ENCODE data around the gene SCMH1. TPM values are rescaled to one million over a fixed set of nuclear protein-coding genes. Genes with fewer than 3 reads are reported as not detected.

The SCMH1 gene
- total and polyA plus RNA-seq, 2 donors (not counting 3 experiments of a cell fraction or from before 2014, with no cell fraction given) = 39.9 to 40.7 TPM

DNA sequence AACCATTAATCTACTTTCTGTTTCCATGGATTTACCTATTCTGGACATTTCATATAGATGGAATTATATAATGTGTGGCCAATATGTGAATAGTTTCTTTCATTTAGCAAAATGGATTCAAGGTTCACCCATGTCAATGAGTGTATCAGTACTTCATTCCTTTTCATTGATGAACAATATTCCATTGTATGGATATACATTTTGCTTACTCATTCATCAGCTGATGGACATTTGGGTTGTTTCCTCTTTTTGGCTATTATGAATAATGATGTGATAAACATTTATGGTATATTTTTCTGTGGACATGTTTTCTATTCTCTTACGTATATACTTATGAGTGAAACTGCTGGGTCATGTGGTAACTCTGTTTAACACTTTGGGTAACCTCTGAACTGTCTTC is 97.8 kb downstream of the SCMH1 start:
- Histone ChIP-seq H3K27ac (ENCODE audit: insufficient read depth, low read depth, low read length) (no peak overlapping the region), H3K4me1 (ENCODE audit: control insufficient read depth, extremely low read depth, insufficient read depth, low read length) (no peaks in the 10 kb centered on the region), H3K4me3 (replicated peaks in 1 of 3; ENCODE audit: insufficient read depth in 1 of 3, low read depth in 1 of 3, low read length in 3 of 3) (no peak overlapping the region), H2AFZ (ENCODE audit: low read depth, low read length) (no peak overlapping the region), H3K9me1 (replicated peaks; ENCODE audit: control insufficient read depth, extremely low read depth, insufficient read depth, low read length) (no peaks in the 10 kb centered on the region), H3K27me3 (ENCODE audit: control insufficient read depth in 2 of 2, insufficient read depth in 2 of 2, low read length in 2 of 2) (no peaks in the 10 kb centered on the region), H3K79me2 (ENCODE audit: control insufficient read depth, insufficient read depth, low read length) (no peaks in the 10 kb centered on the region), H3K9me3 (replicated peaks; ENCODE audit: control insufficient read depth, insufficient read depth, low read length) (no peaks in the 10 kb centered on the region), H3K36me3 (ENCODE audit: control insufficient read depth in 2 of 2, extremely low read depth in 1 of 2, insufficient read depth in 2 of 2, low read length in 2 of 2) (peaks cover 0 to 4% of the 10 kb centered on the region in 2 experiments), H4K20me1 (replicated peaks; ENCODE audit: control insufficient read depth, extremely low read depth, insufficient read depth, low read length) (no peaks in the 10 kb centered on the region), H3K9ac (replicated peaks; ENCODE audit: extremely low read depth, insufficient read depth, low read length) (no peak overlapping the region), H3K4me2 (ENCODE audit: insufficient read depth, low read length) (no peak overlapping the region)
- intact Hi-C loops (cut with micrococcal nuclease) = no loop called here
- BruUV-seq (replicated peaks) = no TSS peak
- dilution Hi-C loops (cut with MboI; ENCODE audit: extremely low pct_ligation_motif_present, low sequenced_read_pairs) = no loop called here
- TF ChIP-seq GATA2 (IDR thresholded peaks at IDR 0.05; ENCODE audit: insufficient read depth, insufficient read length, low read depth, low read length) = no peak
- no peak for TF ChIP-seq MYC (IDR thresholded peaks at IDR 0.05; ENCODE audit: low read depth, low read length)
- TF ChIP-seq POLR2AphosphoS5 (IDR thresholded peaks at IDR 0.05; ENCODE audit: insufficient read depth, low read depth, low read length) = no peak
- TF ChIP-seq FOS (IDR thresholded peaks at IDR 0.05; ENCODE audit: borderline replicate concordance, insufficient read depth, low read length) = no peak
- no peak for TF ChIP-seq EZH2 (IDR thresholded peaks at IDR 0.05; ENCODE audit: borderline replicate concordance, low read depth, low read length, severe bottlenecking)
- no peak for TF ChIP-seq JUN (IDR thresholded peaks at IDR 0.05; ENCODE audit: borderline replicate concordance, insufficient read depth, insufficient read length, low read depth)
- no peak for TF ChIP-seq POLR2A (IDR thresholded peaks at IDR 0.05; ENCODE audit: low read depth, low read length)
- TF ChIP-seq, protein P1, sequence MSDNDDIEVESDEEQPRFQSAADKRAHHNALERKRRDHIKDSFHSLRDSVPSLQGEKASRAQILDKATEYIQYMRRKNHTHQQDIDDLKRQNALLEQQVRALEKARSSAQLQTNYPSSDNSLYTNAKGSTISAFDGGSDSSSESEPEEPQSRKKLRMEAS (IDR thresholded peaks at IDR 0.05; ENCODE audit: insufficient read depth, insufficient read length) = no peak
- TF ChIP-seq, protein P2, sequence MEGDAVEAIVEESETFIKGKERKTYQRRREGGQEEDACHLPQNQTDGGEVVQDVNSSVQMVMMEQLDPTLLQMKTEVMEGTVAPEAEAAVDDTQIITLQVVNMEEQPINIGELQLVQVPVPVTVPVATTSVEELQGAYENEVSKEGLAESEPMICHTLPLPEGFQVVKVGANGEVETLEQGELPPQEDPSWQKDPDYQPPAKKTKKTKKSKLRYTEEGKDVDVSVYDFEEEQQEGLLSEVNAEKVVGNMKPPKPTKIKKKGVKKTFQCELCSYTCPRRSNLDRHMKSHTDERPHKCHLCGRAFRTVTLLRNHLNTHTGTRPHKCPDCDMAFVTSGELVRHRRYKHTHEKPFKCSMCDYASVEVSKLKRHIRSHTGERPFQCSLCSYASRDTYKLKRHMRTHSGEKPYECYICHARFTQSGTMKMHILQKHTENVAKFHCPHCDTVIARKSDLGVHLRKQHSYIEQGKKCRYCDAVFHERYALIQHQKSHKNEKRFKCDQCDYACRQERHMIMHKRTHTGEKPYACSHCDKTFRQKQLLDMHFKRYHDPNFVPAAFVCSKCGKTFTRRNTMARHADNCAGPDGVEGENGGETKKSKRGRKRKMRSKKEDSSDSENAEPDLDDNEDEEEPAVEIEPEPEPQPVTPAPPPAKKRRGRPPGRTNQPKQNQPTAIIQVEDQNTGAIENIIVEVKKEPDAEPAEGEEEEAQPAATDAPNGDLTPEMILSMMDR (IDR thresholded peaks at IDR 0.05; ENCODE audit: extremely low read depth in 1 of 2, insufficient read depth in 1 of 2, low read depth in 1 of 2, low read length in 2 of 2) = no peak
- ChIA-PET CTCF (interaction anchor here (1.0 kb wide), 1 partner anchor 16 kb away, joined by 3 read pairs; no protein-coding TSS in a partner anchor), POLR2A (no interaction called here)
- FAIRE-seq (no peak), DNase-seq (ENCODE audit: low read depth, low spot score) (no peak)

Data from endothelial cell of umbilical vein (primary cell).